Measurements from ENCODE around the gene HLTF. TPM values are rescaled to one million over a fixed set of nuclear protein-coding genes. Genes with fewer than 3 reads are reported as not detected.
"Not testable (repeated sequence)": the region's sequence is repeated elsewhere in the genome, so short reads cannot be mapped to it uniquely, and the experiment has no call there.

The HLTF gene
- total RNA-seq, 1 experiment from 2014 or later: 73.4 TPM

DNA sequence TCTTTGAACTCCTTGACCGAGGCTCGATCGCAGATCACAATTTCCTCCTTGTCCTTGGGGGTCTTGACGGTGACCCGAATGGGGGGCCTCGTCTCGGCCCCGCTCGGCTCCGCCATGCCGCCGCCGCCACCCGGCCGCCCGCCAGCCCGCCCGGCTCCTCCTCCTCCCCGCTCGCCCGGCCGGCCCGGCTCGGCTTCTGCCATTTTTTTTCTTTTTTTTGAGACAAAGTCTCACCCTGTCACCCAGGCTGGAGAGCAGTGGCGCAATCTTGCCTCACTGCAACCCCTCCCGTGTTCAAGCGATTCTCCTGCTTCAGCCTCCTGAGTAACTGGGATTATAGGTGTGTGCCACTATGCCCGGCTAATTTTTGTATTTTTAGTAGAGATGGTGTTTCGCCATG lies 98.8 kb downstream of the HLTF start:
- H3K27me3 ChIP-seq (ENCODE audit: insufficient read depth, low read length); H2AFZ ChIP-seq (ENCODE audit: low read depth, low read length, poor library complexity, severe bottlenecking); H3K9me2 ChIP-seq (ENCODE audit: insufficient read depth); H3K27ac ChIP-seq (ENCODE audit: low read depth, low read length); DNase-seq (ENCODE audit: low read depth, low spot score); H3K9ac ChIP-seq (ENCODE audit: low read length); H3K4me2 ChIP-seq (ENCODE audit: low read length); BruUV-seq (replicated peaks); H3K4me3 ChIP-seq (replicated peaks in 1 of 2; ENCODE audit: low read depth in 1 of 2, low read length in 2 of 2); ATAC-seq; intact Hi-C loops (cut with micrococcal nuclease); H3K9me3 ChIP-seq (ENCODE audit: control insufficient read depth in 1 of 2, insufficient read depth in 1 of 2, low read depth in 1 of 2, low read length in 2 of 2); H3K4me1 ChIP-seq (ENCODE audit: control insufficient read depth in 1 of 2, insufficient read depth in 2 of 2, low read length in 2 of 2); H3K79me2 ChIP-seq (ENCODE audit: insufficient read depth, low read length); H4K20me1 ChIP-seq (ENCODE audit: insufficient read depth); RAD21 ChIA-PET (ENCODE audit: low non-redundant PET in 1 of 2, low total read pairs in 2 of 2, uncharacterized antibody in 2 of 2, unreplicated experiment in 2 of 2); H3K36me3 ChIP-seq (ENCODE audit: control insufficient read depth in 1 of 2, insufficient read depth in 2 of 2, low read length in 2 of 2); CTCF ChIA-PET; POLR2A ChIA-PET: not testable (repeated sequence)

DNA sequence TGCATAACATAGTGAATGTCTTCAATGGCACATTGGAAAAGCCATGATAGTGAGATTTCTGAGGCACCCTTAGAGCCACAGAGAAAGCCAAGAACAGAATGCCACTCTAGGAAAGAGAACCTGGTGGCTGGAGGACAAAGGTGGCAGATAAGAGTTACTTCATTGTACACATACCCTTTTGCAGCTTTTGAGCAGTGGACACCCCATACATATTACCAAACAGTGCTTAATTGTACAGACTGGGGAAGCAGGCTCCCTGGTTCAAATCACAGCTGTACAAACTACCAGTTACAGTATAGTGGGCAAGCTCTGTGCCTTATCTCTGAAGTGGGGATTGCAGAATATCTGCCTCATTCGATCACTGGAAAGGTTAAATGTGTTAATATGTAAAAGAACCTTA lies 105.1 kb downstream of the HLTF start:
- RAD21 ChIA-PET (ENCODE audit: low non-redundant PET in 1 of 2, low total read pairs in 2 of 2, uncharacterized antibody in 2 of 2, unreplicated experiment in 2 of 2): no interaction called here

More for the DNA sequence above, 105.1 kb downstream of the HLTF start:
- BruUV-seq (replicated peaks): no TSS peak
- no peaks in the 10 kb centered on the region for H3K27me3 ChIP-seq (ENCODE audit: insufficient read depth, low read length)
- H3K4me2 ChIP-seq (ENCODE audit: low read length): no peak overlapping the region
- H4K20me1 ChIP-seq (ENCODE audit: insufficient read depth): no peaks in the 10 kb centered on the region
- DNase-seq (ENCODE audit: low read depth, low spot score): no peak
- H3K27ac ChIP-seq (ENCODE audit: low read depth, low read length): no peak overlapping the region
- no peak overlapping the region for H3K4me3 ChIP-seq (replicated peaks in 1 of 2; ENCODE audit: low read depth in 1 of 2, low read length in 2 of 2)
- TF ChIP-seq ELF1 (IDR thresholded peaks at IDR 0.05; ENCODE audit: borderline replicate concordance, low read depth) (no peak), POLR2A (IDR thresholded peaks at IDR 0.05; ENCODE audit: borderline replicate concordance, extremely low read depth, insufficient read depth, insufficient read length) (no peak), EZH2phosphoT487 (IDR thresholded peaks at IDR 0.05; ENCODE audit: borderline replicate concordance) (no peak), ATF3 (IDR thresholded peaks at IDR 0.05) (no peak)
- ATAC-seq: no peak
- no peaks in the 10 kb centered on the region for H3K9me2 ChIP-seq (ENCODE audit: insufficient read depth)
- no peaks in the 10 kb centered on the region for H3K9me3 ChIP-seq (ENCODE audit: control insufficient read depth in 1 of 2, insufficient read depth in 1 of 2, low read depth in 1 of 2, low read length in 2 of 2)
- no peak overlapping the region for H3K9ac ChIP-seq (ENCODE audit: low read length)
- no peaks in the 10 kb centered on the region for H3K36me3 ChIP-seq (ENCODE audit: control insufficient read depth in 1 of 2, insufficient read depth in 2 of 2, low read length in 2 of 2)
- ChIA-PET CTCF (no interaction called here), POLR2A (no interaction called here)
- no peaks in the 10 kb centered on the region for H3K79me2 ChIP-seq (ENCODE audit: insufficient read depth, low read length)
- no peaks in the 10 kb centered on the region for H3K4me1 ChIP-seq (ENCODE audit: control insufficient read depth in 1 of 2, insufficient read depth in 2 of 2, low read length in 2 of 2)
- H2AFZ ChIP-seq (ENCODE audit: low read depth, low read length, poor library complexity, severe bottlenecking): no peak overlapping the region
- intact Hi-C loops (cut with micrococcal nuclease): no loop called here

Other genes starting within 250 kb of the HLTF start
- not detected for gene CPA3, start 221.2 kb downstream of the HLTF start, total RNA-seq (2021; ENCODE audit: unreplicated experiment)
- gene GYG1, start 95.0 kb downstream of the HLTF start, total RNA-seq (2021; ENCODE audit: unreplicated experiment): 28.9 TPM
- 17.1 TPM for gene HPS3, start 43.1 kb upstream of the HLTF start, total RNA-seq (2021; ENCODE audit: unreplicated experiment)
- gene CP, start 135.3 kb upstream of the HLTF start, total RNA-seq (2021; ENCODE audit: unreplicated experiment): 0.52 TPM
- 0.34 TPM for gene TM4SF18, start 247.1 kb upstream of the HLTF start, total RNA-seq (2021; ENCODE audit: unreplicated experiment)

Data from HCT116 (cell line).